ENCODE results near the gene CTTNBP2NL. TPM values are rescaled to one million over a fixed set of nuclear protein-coding genes. Genes with fewer than 3 reads are reported as not detected.

The CTTNBP2NL gene
- total RNA-seq, 1 experiment from 2014 or later, result 38.8 TPM

DNA sequence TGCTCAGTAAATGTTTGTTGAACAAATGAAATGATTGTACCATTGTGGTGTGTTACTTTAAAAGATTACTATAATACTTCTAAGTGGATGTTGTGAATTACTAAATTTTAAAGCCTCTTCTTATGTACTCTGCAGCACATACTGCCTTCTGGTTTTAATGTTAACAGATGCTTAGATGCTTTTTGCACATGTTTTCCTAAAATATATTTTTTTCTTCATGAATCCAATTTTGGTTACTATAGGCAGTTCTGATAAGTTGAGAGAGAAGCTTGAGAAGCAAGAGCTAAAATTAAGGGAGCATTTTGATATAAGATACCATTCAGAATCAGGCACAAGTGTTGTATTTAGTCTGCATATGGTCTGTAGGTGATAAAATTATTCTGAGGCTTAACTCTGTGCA lies 21.3 kb downstream of the CTTNBP2NL start:
- H3K14ac ChIP-seq (ENCODE audit: insufficient read depth, low read length), result no peak overlapping the region
- DNase-seq, result no peak
- H3K79me1 ChIP-seq (ENCODE audit: insufficient read depth, low read depth, low read length, poor library complexity, severe bottlenecking), result no peaks in the 10 kb centered on the region
- no peaks in the 10 kb centered on the region for H3K4me1 ChIP-seq (ENCODE audit: insufficient read depth, low read length)
- H2BK120ac ChIP-seq (ENCODE audit: low read depth, low read length, poor library complexity, severe bottlenecking), result no peak overlapping the region
- TF ChIP-seq, protein P1, sequence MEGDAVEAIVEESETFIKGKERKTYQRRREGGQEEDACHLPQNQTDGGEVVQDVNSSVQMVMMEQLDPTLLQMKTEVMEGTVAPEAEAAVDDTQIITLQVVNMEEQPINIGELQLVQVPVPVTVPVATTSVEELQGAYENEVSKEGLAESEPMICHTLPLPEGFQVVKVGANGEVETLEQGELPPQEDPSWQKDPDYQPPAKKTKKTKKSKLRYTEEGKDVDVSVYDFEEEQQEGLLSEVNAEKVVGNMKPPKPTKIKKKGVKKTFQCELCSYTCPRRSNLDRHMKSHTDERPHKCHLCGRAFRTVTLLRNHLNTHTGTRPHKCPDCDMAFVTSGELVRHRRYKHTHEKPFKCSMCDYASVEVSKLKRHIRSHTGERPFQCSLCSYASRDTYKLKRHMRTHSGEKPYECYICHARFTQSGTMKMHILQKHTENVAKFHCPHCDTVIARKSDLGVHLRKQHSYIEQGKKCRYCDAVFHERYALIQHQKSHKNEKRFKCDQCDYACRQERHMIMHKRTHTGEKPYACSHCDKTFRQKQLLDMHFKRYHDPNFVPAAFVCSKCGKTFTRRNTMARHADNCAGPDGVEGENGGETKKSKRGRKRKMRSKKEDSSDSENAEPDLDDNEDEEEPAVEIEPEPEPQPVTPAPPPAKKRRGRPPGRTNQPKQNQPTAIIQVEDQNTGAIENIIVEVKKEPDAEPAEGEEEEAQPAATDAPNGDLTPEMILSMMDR (conservative IDR thresholded peaks at IDR 0.05), result no peak
- no peak overlapping the region for H3K4me2 ChIP-seq (ENCODE audit: insufficient read depth, insufficient read length, low read length)
- H3K4me1 Mint-ChIP-seq, result no peaks in the 10 kb centered on the region
- no peaks in the 10 kb centered on the region for H4K20me1 ChIP-seq (ENCODE audit: control insufficient read depth, insufficient read depth, insufficient read length)
- H3K4ac ChIP-seq (ENCODE audit: low read depth, low read length), result no peak overlapping the region
- no peak overlapping the region for H3K27ac ChIP-seq (ENCODE audit: insufficient read length, low read depth, low read length)
- H3K36me3 Mint-ChIP-seq (ENCODE audit: insufficient read depth in 1 of 3, low read depth in 3 of 3), result peaks cover 21 to 64% (median 60%) of the 10 kb centered on the region in 3 experiments; a peak in 6 of 7 replicates
- no peak overlapping the region for H2BK15ac ChIP-seq (ENCODE audit: low read depth, low read length)
- no peak overlapping the region for H2AK5ac ChIP-seq (ENCODE audit: insufficient read length, low read length)
- no peaks in the 10 kb centered on the region for H3K27me3 Mint-ChIP-seq (ENCODE audit: low read depth)
- no peak overlapping the region for H2BK12ac ChIP-seq (ENCODE audit: insufficient read length, low read depth, low read length)
- no peaks in the 10 kb centered on the region for H3K23me2 ChIP-seq (ENCODE audit: insufficient read length, low read depth, low read length, poor library complexity, severe bottlenecking)
- no peaks in the 10 kb centered on the region for H3K9me3 Mint-ChIP-seq
- no peak overlapping the region for H4K5ac ChIP-seq (ENCODE audit: insufficient read length, low read depth, low read length)
- H3K56ac ChIP-seq (ENCODE audit: insufficient read length, low read depth, low read length), result no peak overlapping the region
- no peaks in the 10 kb centered on the region for H3K9me3 ChIP-seq (ENCODE audit: control insufficient read depth, low read depth, low read length)
- H3K9ac ChIP-seq (ENCODE audit: extremely low read depth, insufficient read length, low read length), result no peak overlapping the region
- no peak overlapping the region for H2BK20ac ChIP-seq (ENCODE audit: low read depth, low read length, poor library complexity, severe bottlenecking)
- no peak overlapping the region for H3T11ph ChIP-seq (ENCODE audit: low read length)
- no peak overlapping the region for H2AFZ ChIP-seq (ENCODE audit: low read length)
- no peaks in the 10 kb centered on the region for H3K27me3 ChIP-seq (ENCODE audit: insufficient read depth, low read length)
- no peak overlapping the region for H2BK5ac ChIP-seq (ENCODE audit: insufficient read length, low read length)
- H3K23ac ChIP-seq (ENCODE audit: insufficient read length, low read depth, low read length), result no peak overlapping the region
- H3K18ac ChIP-seq (ENCODE audit: insufficient read length, low read depth, low read length), result no peak overlapping the region
- H4K91ac ChIP-seq (ENCODE audit: insufficient read length, low read depth, low read length), result no peak overlapping the region
- no peak overlapping the region for H4K8ac ChIP-seq (replicated peaks; ENCODE audit: insufficient read length, low read depth, low read length)
- no peak overlapping the region for H3K4me3 Mint-ChIP-seq
- no peaks in the 10 kb centered on the region for H3K79me2 ChIP-seq (ENCODE audit: insufficient read depth, low read length)
- H3K27ac Mint-ChIP-seq, result no peak overlapping the region
